Measurements from ENCODE around the gene NKAIN2.

NKAIN2 gene

DNA sequence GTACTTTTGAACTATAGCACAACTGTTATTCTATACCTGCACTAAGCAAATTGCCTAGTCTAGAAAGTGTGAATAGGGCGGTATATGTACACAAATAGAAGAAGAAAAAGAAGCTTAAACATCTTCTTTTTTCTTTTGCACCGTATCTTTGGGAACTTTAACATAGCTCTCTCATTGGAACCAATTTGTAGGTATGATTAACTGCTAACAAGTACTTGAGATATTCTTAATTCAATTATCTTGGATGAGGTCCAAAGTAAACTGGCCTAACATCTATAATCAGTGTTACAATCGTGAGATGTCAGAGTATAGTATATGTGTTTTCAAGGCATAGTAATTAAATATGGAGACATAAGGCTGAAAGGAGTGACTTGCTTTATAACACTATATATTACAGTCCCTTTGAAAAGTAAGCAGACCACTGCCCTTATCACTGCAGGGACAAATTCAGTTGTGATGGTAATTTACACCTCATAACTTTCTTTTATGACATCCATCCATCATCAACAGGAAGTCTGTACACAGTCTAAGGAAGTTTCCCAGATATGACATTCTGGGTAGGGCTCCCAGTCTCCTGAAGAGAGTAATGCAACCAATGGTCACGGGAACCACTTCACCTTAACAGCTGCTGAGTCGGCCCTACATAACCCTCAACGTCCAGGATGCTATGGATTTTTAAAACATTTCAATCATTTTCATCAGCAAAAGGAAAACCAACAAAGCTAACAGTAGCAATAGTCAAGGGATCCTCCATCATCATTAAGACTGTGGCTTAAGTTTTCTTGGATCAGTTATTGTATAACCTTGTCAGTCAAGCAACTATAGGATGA is 37.6 kb downstream of the NKAIN2 start:
- no peak overlapping the region for H4K91ac ChIP-seq (ENCODE audit: low read depth, low read length, poor library complexity)
- no peaks in the 10 kb centered on the region for H3K9me3 ChIP-seq (replicated peaks in 1 of 2; ENCODE audit: control insufficient read depth in 2 of 2, insufficient read depth in 1 of 2, low read depth in 1 of 2, low read length in 2 of 2)
- no CpG with 5 or more reads among the region's 6 CpGs for WGBS, 2 donors (ENCODE audit: extremely low coverage in 2 of 2, insufficient read length in 2 of 2, insufficient replicate concordance in 1 of 2)
- H3K23ac ChIP-seq (ENCODE audit: low read depth, low read length, poor library complexity), result no peak overlapping the region
- no peak overlapping the region for H3K4ac ChIP-seq (ENCODE audit: low read length)
- H2AFZ ChIP-seq (ENCODE audit: low read length), result no peak overlapping the region
- H2BK120ac ChIP-seq (ENCODE audit: low read depth, low read length), result no peak overlapping the region
- no peak overlapping the region for H2BK12ac ChIP-seq (ENCODE audit: low read length)
- H3K36me3 ChIP-seq (replicated peaks in 1 of 2; ENCODE audit: control insufficient read depth in 2 of 2, insufficient read depth in 2 of 2, low read length in 2 of 2), result no peaks in the 10 kb centered on the region
- H3K9ac ChIP-seq (ENCODE audit: low read depth, low read length, poor library complexity), result no peak overlapping the region
- H3K14ac ChIP-seq (ENCODE audit: low read length), result no peak overlapping the region
- H3K27me3 ChIP-seq (ENCODE audit: control insufficient read depth in 3 of 3, insufficient read depth in 3 of 3, low read depth in 1 of 3, low read length in 3 of 3), result no peaks in the 10 kb centered on the region
- no peak overlapping the region for H3K4me2 ChIP-seq (ENCODE audit: insufficient read depth, low read length, poor library complexity, severe bottlenecking)
- no peak overlapping the region for H2BK15ac ChIP-seq (ENCODE audit: low read length)
- H2AK5ac ChIP-seq (ENCODE audit: low read depth, low read length), result no peak overlapping the region
- DNase-seq (ENCODE audit: low spot score), result no peak
- H3K27ac ChIP-seq (replicated peaks; ENCODE audit: low read length), result no peak overlapping the region
- no peaks in the 10 kb centered on the region for H3K4me1 ChIP-seq (ENCODE audit: control insufficient read depth in 2 of 2, insufficient read depth in 1 of 2, low read depth in 1 of 2, low read length in 2 of 2)
- H3K79me1 ChIP-seq (ENCODE audit: low read depth, low read length), result no peaks in the 10 kb centered on the region
- H2BK5ac ChIP-seq (ENCODE audit: low read length), result no peak overlapping the region
- H4K8ac ChIP-seq (ENCODE audit: low read depth, low read length), result no peak overlapping the region
- H3K18ac ChIP-seq (ENCODE audit: low read length), result no peak overlapping the region
- no peak overlapping the region for H3K4me3 ChIP-seq (ENCODE audit: low read length in 2 of 2)

DNA sequence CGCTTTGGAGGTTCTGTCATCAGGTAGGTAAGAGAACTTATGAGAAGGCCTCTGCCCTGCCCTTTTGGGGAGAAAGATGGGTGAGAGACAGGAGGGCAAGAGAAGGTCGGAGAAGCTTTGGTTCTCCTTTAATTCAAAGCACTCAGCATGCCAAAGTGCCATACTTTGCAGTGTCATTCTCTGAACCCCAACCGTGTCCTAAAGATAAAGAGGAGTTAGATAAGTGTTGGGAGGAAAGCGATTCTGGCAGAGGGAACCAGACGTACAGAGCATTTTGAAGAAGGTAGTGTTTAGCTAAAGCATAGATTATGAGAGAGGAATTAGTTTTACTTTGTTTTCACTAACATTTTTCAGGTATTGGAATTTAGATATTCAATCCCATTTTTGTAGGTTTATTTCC is 40.3 kb downstream of the NKAIN2 start:
- Histone ChIP-seq H2BK12ac (ENCODE audit: low read length) (no peak overlapping the region), H3K4ac (ENCODE audit: low read length) (no peak overlapping the region), H3K27me3 (ENCODE audit: control insufficient read depth in 3 of 3, insufficient read depth in 3 of 3, low read depth in 1 of 3, low read length in 3 of 3) (no peaks in the 10 kb centered on the region), H2BK5ac (ENCODE audit: low read length) (no peak overlapping the region), H4K8ac (ENCODE audit: low read depth, low read length) (no peak overlapping the region), H4K91ac (ENCODE audit: low read depth, low read length, poor library complexity) (no peak overlapping the region), H3K9me3 (replicated peaks in 1 of 2; ENCODE audit: control insufficient read depth in 2 of 2, insufficient read depth in 1 of 2, low read depth in 1 of 2, low read length in 2 of 2) (no peaks in the 10 kb centered on the region), H3K23ac (ENCODE audit: low read depth, low read length, poor library complexity) (no peak overlapping the region), H2BK15ac (ENCODE audit: low read length) (no peak overlapping the region), H3K36me3 (replicated peaks in 1 of 2; ENCODE audit: control insufficient read depth in 2 of 2, insufficient read depth in 2 of 2, low read length in 2 of 2) (no peaks in the 10 kb centered on the region), H3K4me2 (ENCODE audit: insufficient read depth, low read length, poor library complexity, severe bottlenecking) (no peak overlapping the region), H3K9ac (ENCODE audit: low read depth, low read length, poor library complexity) (no peak overlapping the region), H3K4me3 (ENCODE audit: low read length in 2 of 2) (no peak overlapping the region), H3K14ac (ENCODE audit: low read length) (no peak overlapping the region), H2AFZ (ENCODE audit: low read length) (no peak overlapping the region), H3K79me1 (ENCODE audit: low read depth, low read length) (no peaks in the 10 kb centered on the region), H2BK120ac (ENCODE audit: low read depth, low read length) (no peak overlapping the region), H2AK5ac (ENCODE audit: low read depth, low read length) (no peak overlapping the region), H3K4me1 (ENCODE audit: control insufficient read depth in 2 of 2, insufficient read depth in 1 of 2, low read depth in 1 of 2, low read length in 2 of 2) (no peaks in the 10 kb centered on the region), H3K18ac (ENCODE audit: low read length) (no peak overlapping the region), H3K27ac (replicated peaks; ENCODE audit: low read length) (no peak overlapping the region)
- DNase-seq (ENCODE audit: low spot score), result no peak
- no CpG with 5 or more reads among the region's 5 CpGs for WGBS, 2 donors (ENCODE audit: extremely low coverage in 2 of 2, insufficient read length in 2 of 2, insufficient replicate concordance in 1 of 2)

DNA sequence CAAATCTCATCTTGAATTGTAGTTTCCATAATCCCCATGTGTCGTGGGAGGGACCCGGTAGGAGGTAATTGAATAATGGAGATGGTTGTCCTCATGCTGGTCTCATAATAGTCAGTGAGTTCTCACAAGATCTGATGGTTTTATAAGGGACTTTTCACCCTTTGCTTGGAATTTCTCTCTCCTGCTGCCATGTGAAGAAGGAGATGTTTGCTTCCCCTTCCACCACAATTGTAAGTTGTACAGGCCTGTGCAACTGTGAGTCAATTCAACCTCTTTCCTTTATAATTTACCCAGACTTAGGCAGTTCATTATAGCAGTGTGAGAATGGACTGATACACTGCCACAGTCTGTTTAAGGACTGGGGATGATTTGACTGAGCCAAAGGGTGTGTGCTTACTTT is 44.7 kb downstream of the NKAIN2 start:
- no peak overlapping the region for H3K4me3 ChIP-seq (ENCODE audit: low read length in 2 of 2)
- no peak overlapping the region for H3K9ac ChIP-seq (ENCODE audit: low read depth, low read length, poor library complexity)
- no peaks in the 10 kb centered on the region for H3K4me1 ChIP-seq (ENCODE audit: control insufficient read depth in 2 of 2, insufficient read depth in 1 of 2, low read depth in 1 of 2, low read length in 2 of 2)
- no peak overlapping the region for H3K4me2 ChIP-seq (ENCODE audit: insufficient read depth, low read length, poor library complexity, severe bottlenecking)
- no peak overlapping the region for H3K23ac ChIP-seq (ENCODE audit: low read depth, low read length, poor library complexity)
- no peak overlapping the region for H2AK5ac ChIP-seq (ENCODE audit: low read depth, low read length)
- no peak overlapping the region for H3K4ac ChIP-seq (ENCODE audit: low read length)
- H3K36me3 ChIP-seq (replicated peaks in 1 of 2; ENCODE audit: control insufficient read depth in 2 of 2, insufficient read depth in 2 of 2, low read length in 2 of 2), result no peaks in the 10 kb centered on the region
- H2BK5ac ChIP-seq (ENCODE audit: low read length), result no peak overlapping the region
- H3K79me1 ChIP-seq (ENCODE audit: low read depth, low read length), result no peaks in the 10 kb centered on the region
- H3K27me3 ChIP-seq (ENCODE audit: control insufficient read depth in 3 of 3, insufficient read depth in 3 of 3, low read depth in 1 of 3, low read length in 3 of 3), result no peaks in the 10 kb centered on the region
- no peak overlapping the region for H3K18ac ChIP-seq (ENCODE audit: low read length)
- H2BK12ac ChIP-seq (ENCODE audit: low read length), result no peak overlapping the region
- H2BK120ac ChIP-seq (ENCODE audit: low read depth, low read length), result no peak overlapping the region
- WGBS, 2 donors (ENCODE audit: extremely low coverage in 2 of 2, insufficient read length in 2 of 2, insufficient replicate concordance in 1 of 2), result no CpG with 5 or more reads among the region's 2 CpGs
- no peak overlapping the region for H3K14ac ChIP-seq (ENCODE audit: low read length)
- H4K8ac ChIP-seq (ENCODE audit: low read depth, low read length), result no peak overlapping the region
- H2BK15ac ChIP-seq (ENCODE audit: low read length), result no peak overlapping the region
- H3K9me3 ChIP-seq (replicated peaks in 1 of 2; ENCODE audit: control insufficient read depth in 2 of 2, insufficient read depth in 1 of 2, low read depth in 1 of 2, low read length in 2 of 2), result peaks cover 0 to 2% of the 10 kb centered on the region in 2 donors
- DNase-seq (ENCODE audit: low spot score), result no peak
- no peak overlapping the region for H3K27ac ChIP-seq (replicated peaks; ENCODE audit: low read length)
- no peak overlapping the region for H4K91ac ChIP-seq (ENCODE audit: low read depth, low read length, poor library complexity)
- no peak overlapping the region for H2AFZ ChIP-seq (ENCODE audit: low read length)

DNA sequence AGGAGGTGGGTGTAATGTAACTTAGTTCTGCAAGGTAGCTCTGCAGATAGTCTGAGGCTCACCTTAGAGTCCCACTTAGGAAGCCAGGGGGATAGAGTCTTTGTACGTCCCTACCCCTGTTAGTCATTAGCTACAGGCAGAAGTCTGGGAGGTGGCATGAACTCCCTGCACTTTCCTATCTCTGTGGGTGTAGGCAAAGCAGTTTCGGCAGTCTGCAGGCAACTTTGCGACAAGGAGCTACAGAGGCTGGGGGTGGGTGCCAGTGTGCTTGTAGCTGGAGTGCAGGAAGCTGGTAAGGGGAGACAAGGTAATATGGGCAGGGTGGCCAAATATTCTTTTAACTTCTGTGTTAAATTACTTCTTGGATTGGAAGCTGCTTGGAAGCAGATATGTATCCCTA is 45.7 kb downstream of the NKAIN2 start:
- no CpG with 5 or more reads among the region's 3 CpGs for WGBS, 2 donors (ENCODE audit: extremely low coverage in 2 of 2, insufficient read length in 2 of 2, insufficient replicate concordance in 1 of 2)
- no peaks in the 10 kb centered on the region for H3K4me1 ChIP-seq (ENCODE audit: control insufficient read depth in 2 of 2, insufficient read depth in 1 of 2, low read depth in 1 of 2, low read length in 2 of 2)

More for the DNA sequence above, 45.7 kb downstream of the NKAIN2 start:
- Histone ChIP-seq H3K4me2 (ENCODE audit: insufficient read depth, low read length, poor library complexity, severe bottlenecking) (no peak overlapping the region), H3K14ac (ENCODE audit: low read length) (no peak overlapping the region), H2BK15ac (ENCODE audit: low read length) (no peak overlapping the region), H2AFZ (ENCODE audit: low read length) (no peak overlapping the region), H3K23ac (ENCODE audit: low read depth, low read length, poor library complexity) (no peak overlapping the region), H4K8ac (ENCODE audit: low read depth, low read length) (no peak overlapping the region), H3K9me3 (replicated peaks in 1 of 2; ENCODE audit: control insufficient read depth in 2 of 2, insufficient read depth in 1 of 2, low read depth in 1 of 2, low read length in 2 of 2) (peaks cover 0 to 2% of the 10 kb centered on the region in 2 donors), H4K91ac (ENCODE audit: low read depth, low read length, poor library complexity) (no peak overlapping the region), H3K4me3 (ENCODE audit: low read length in 2 of 2) (no peak overlapping the region), H2BK12ac (ENCODE audit: low read length) (no peak overlapping the region), H2BK5ac (ENCODE audit: low read length) (no peak overlapping the region), H3K36me3 (replicated peaks in 1 of 2; ENCODE audit: control insufficient read depth in 2 of 2, insufficient read depth in 2 of 2, low read length in 2 of 2) (no peaks in the 10 kb centered on the region), H2BK120ac (ENCODE audit: low read depth, low read length) (no peak overlapping the region), H3K27ac (replicated peaks; ENCODE audit: low read length) (no peak overlapping the region), H3K18ac (ENCODE audit: low read length) (no peak overlapping the region), H3K4ac (ENCODE audit: low read length) (no peak overlapping the region), H2AK5ac (ENCODE audit: low read depth, low read length) (no peak overlapping the region), H3K27me3 (ENCODE audit: control insufficient read depth in 3 of 3, insufficient read depth in 3 of 3, low read depth in 1 of 3, low read length in 3 of 3) (no peaks in the 10 kb centered on the region), H3K9ac (ENCODE audit: low read depth, low read length, poor library complexity) (no peak overlapping the region), H3K79me1 (ENCODE audit: low read depth, low read length) (no peaks in the 10 kb centered on the region)
- no peak for DNase-seq (ENCODE audit: low spot score)
